ENCODE measurements around the gene LRRC74A. TPM values are rescaled to one million over a fixed set of nuclear protein-coding genes. Genes with fewer than 3 reads are reported as not detected.

Gene LRRC74A
- total and polyA plus RNA-seq, 10 of the 15 experiments (the other 5 are each of a cell fraction or from before 2014, with no cell fraction given): not detected

- TF ChIP-seq CEBPZ (IDR thresholded peaks at IDR 0.05; ENCODE audit: low read depth, low read length): no peak
- TF ChIP-seq ZNF274 (IDR thresholded peaks at IDR 0.05; ENCODE audit: insufficient read depth, insufficient read length): no peak
- TF ChIP-seq SREBF1 (IDR thresholded peaks at IDR 0.05; ENCODE audit: low read length): no peak
- TF ChIP-seq PAX8 (IDR thresholded peaks at IDR 0.05): no peak
Observed at GRCh38 chr14:76910371-76910890, 84.2 kb downstream of the LRRC74A start (continued).

- 0% methylated on average over 1 of the region's 1 CpG for WGBS (ENCODE audit: insufficient coverage, insufficient replicate concordance, low lambda C conversion rate, missing lambda C conversion rate)
- Histone ChIP-seq H4K20me1 (ENCODE audit: control insufficient read depth, insufficient read depth) (no peaks in the 10 kb centered on the region), H3K9me3 (replicated peaks; ENCODE audit: control insufficient read depth, insufficient read depth, low read length) (no peaks in the 10 kb centered on the region), H3K27me3 (replicated peaks in 1 of 2; ENCODE audit: control insufficient read depth in 2 of 2, insufficient read depth in 2 of 2, low read length in 1 of 2) (no peaks in the 10 kb centered on the region), H3K4me3 (no peak overlapping the region), H3K9ac (ENCODE audit: control insufficient read depth, insufficient read depth, low read length) (no peak overlapping the region), H2AFZ (ENCODE audit: control insufficient read depth, low read depth, low read length) (no peak overlapping the region), H3K27ac (ENCODE audit: control insufficient read depth, insufficient read depth) (no peak overlapping the region), H3K4me2 (ENCODE audit: control insufficient read depth, insufficient read depth) (no peak overlapping the region), H3K79me2 (ENCODE audit: control insufficient read depth, insufficient read depth, low read length) (no peaks in the 10 kb centered on the region), H3K4me1 (ENCODE audit: control insufficient read depth, insufficient read depth, low read length) (peaks cover 7% of the 10 kb centered on the region), H3K36me3 (ENCODE audit: control insufficient read depth in 2 of 2, insufficient read depth in 2 of 2, low read length in 1 of 2) (no peaks in the 10 kb centered on the region)
- POLR2A ChIA-PET: interaction anchor here (0.5 to 0.9 kb wide), 4 partner anchors 36 to 405 kb away, joined by 3 read pairs; no protein-coding TSS in a partner anchor
- CTCF ChIA-PET: interaction anchor here (1.4 to 11.3 kb wide), 13 partner anchors 11 to 184 kb away, joined by 3 to 189 read pairs (median 20); partner anchors contain the start of gene IRF2BPL
- RAD21 ChIA-PET (ENCODE audit: unreplicated experiment): interaction anchor here (1.0 to 12.8 kb wide), 10 partner anchors 9 to 184 kb away, joined by 3 to 233 read pairs (median 32); no protein-coding TSS in a partner anchor
- intact Hi-C loops (cut with micrococcal nuclease; ENCODE audit: unreplicated experiment): no loop called here
- BruUV-seq (replicated peaks): no TSS peak
- DNase-seq (ENCODE audit: low read depth, low spot score): no peak
- in situ Hi-C loops (cut with MboI): loop anchor here (10.0 kb wide), 1 partner anchor 153 kb away; no protein-coding TSS in a partner anchor
- SMC1A ChIA-PET (ENCODE audit: uncharacterized antibody, unreplicated experiment): interaction anchor here (0.7 to 12.6 kb wide), 10 partner anchors 16 to 157 kb away, joined by 4 to 233 read pairs (median 14); no protein-coding TSS in a partner anchor
- ATAC-seq: no peak
- FAIRE-seq: no peak
- TF ChIP-seq PAX5 (IDR thresholded peaks at IDR 0.05; ENCODE audit: borderline replicate concordance, low read depth, low read length): no peak
- TF ChIP-seq ELK1 (IDR thresholded peaks at IDR 0.05; ENCODE audit: low read depth, low read length): no peak
- TF ChIP-seq MXI1 (IDR thresholded peaks at IDR 0.05; ENCODE audit: low read depth, low read length): no peak
- no peak for TF ChIP-seq BMI1 (IDR thresholded peaks at IDR 0.05; ENCODE audit: borderline replicate concordance)
- no peak for TF ChIP-seq TARDBP (IDR thresholded peaks at IDR 0.05; ENCODE audit: borderline replicate concordance)
- no peak for TF ChIP-seq SIN3A (IDR thresholded peaks at IDR 0.05; ENCODE audit: low read depth, low read length)
- no peak for TF ChIP-seq ZNF274 (IDR thresholded peaks at IDR 0.05; ENCODE audit: insufficient read depth, insufficient read length)
- no peak for TF ChIP-seq MLLT1 (IDR thresholded peaks at IDR 0.05)
- TF ChIP-seq FOXK2 (IDR thresholded peaks at IDR 0.05): no peak
- TF ChIP-seq USF1 (IDR thresholded peaks at IDR 0.05; ENCODE audit: borderline replicate concordance, extremely low read length, insufficient read depth, low read depth, low read length): no peak
- TF ChIP-seq SMAD5 (IDR thresholded peaks at IDR 0.05; ENCODE audit: low read depth): no peak
- TF ChIP-seq TCF7 (IDR thresholded peaks at IDR 0.05; ENCODE audit: borderline replicate concordance): no peak
Observed at GRCh38 chr14:76911473-76911872, 85.3 kb downstream of the LRRC74A start.
